ENCODE measurements around the gene CYCS.

GRCh38 chr7:25077096-25077495 is 48.0 kb downstream of the CYCS start:
- no peak for TF ChIP-seq CTCF (IDR thresholded peaks at IDR 0.05)
- TF ChIP-seq POLR2A (IDR thresholded peaks at IDR 0.05) = no peak

All from thyroid gland (tissue), 4 donors.